MCF 10A (cell line): ENCODE measurements around the gene MTG1. TPM values are rescaled to one million over a fixed set of nuclear protein-coding genes. Genes with fewer than 3 reads are reported as not detected.
A peak's percentile ranks its signal among the peaks of the same experiment; 100 is the strongest.

Experiments
- BruUV-seq: library from RNA; stranded (reverse); fragments of 400-500 nt; replicated peaks from 2 replicates; lab custom pipeline; 2021; lab: Mats Ljungman, UMichigan
- CTCF ChIA-PET: fragments of 300-600 bp; sonication (Branson Sonifier 250); formaldehyde crosslinking; extraction: SDS; loops from one replicate; lab custom pipeline; 2021; ENCODE audit warnings: antibody characterized with exemption, inconsistent platforms; lab: Yijun Ruan, JAX
- POLR2A ChIA-PET: fragments of 300-600, 350-650 bp; sonication (Branson Sonifier 250); formaldehyde crosslinking; extraction: SDS; loops from one replicate; lab custom pipeline; 2020; ENCODE audit warnings: antibody characterized with exemption, inconsistent platforms; lab: Yijun Ruan, JAX
- DNase-seq: peaks from one replicate; pipeline ENCODE4 v3.0.0-alpha.2; 2018; ENCODE audit not compliant: unreplicated experiment
- H3K27ac Mint-ChIP-seq: one replicate; pipeline ENCODE4 v1.8.0; 2022; ENCODE audit warnings: mild to moderate bottlenecking, low read depth, mixed read lengths; ENCODE audit not compliant: unreplicated experiment
- H3K27me3 Mint-ChIP-seq: one replicate; pipeline ENCODE4 v1.8.0; 2022; ENCODE audit warnings: mixed read lengths; ENCODE audit not compliant: insufficient read depth, unreplicated experiment
- H3K36me3 Mint-ChIP-seq: one replicate; pipeline ENCODE4 v1.8.0; 2022; ENCODE audit warnings: mild to moderate bottlenecking, moderate library complexity, mixed read lengths; ENCODE audit not compliant: insufficient read depth, unreplicated experiment
- H3K4me1 Mint-ChIP-seq: one replicate; pipeline ENCODE4 v1.8.0; 2022; ENCODE audit warnings: mixed read lengths; ENCODE audit not compliant: insufficient read depth, unreplicated experiment
- H3K4me3 Mint-ChIP-seq: one replicate; pipeline ENCODE4 v1.8.0; 2022; ENCODE audit warnings: mild to moderate bottlenecking, moderate library complexity, mixed read lengths; ENCODE audit not compliant: unreplicated experiment
- H3K9me3 Mint-ChIP-seq: one replicate; pipeline ENCODE4 v1.8.0; 2022; ENCODE audit warnings: mixed read lengths; ENCODE audit not compliant: unreplicated experiment
- intact Hi-C: fragments of 100-400 bp; cut with micrococcal nuclease; formaldehyde crosslinking; loops from 2 replicates; pipeline ENCODE4 v1.14.1; 2022
- total RNA-seq: library from RNA; stranded (reverse); gene quantifications from 2 replicates; pipeline ENCODE4 v1.2.3, GENCODE V29; 2022
- TF ChIP-seq, protein P1 (sequence below): fragments of 200-600 bp; IDR thresholded peaks from one replicate; pipeline ENCODE4 v1.8.0; 2022; ENCODE audit warnings: antibody characterized with exemption, mild to moderate bottlenecking; ENCODE audit not compliant: unreplicated experiment

Gene MTG1
- total RNA-seq, 1 experiment from 2014 or later = 71.6 TPM

DNA sequence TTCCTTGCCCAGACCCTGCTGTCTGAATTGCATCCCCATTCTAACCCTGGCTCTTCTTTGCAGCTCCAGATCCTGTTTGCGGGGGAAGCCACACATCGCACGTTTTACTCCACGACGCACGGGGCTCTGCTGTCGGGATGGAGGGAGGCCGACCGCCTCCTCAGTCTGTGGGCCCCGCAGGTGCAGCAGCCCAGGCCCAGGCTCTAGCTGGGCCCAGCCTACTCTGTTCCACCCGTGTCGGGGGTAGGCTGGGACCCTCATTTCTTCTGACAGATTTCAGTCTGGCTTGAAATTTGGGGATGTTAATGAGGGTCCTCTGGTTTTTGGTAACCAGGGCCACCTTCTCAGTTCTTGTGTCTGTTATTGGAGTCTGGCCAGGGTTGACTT is 2.7 kb upstream of the MTG1 start:
- Mint-ChIP-seq H3K4me1 (no peaks in the 10 kb centered on the region), H3K27ac (peak overlapping the region; percentile 35), H3K36me3 (no peaks in the 10 kb centered on the region), H3K27me3 (no peaks in the 10 kb centered on the region), H3K9me3 (no peaks in the 10 kb centered on the region), H3K4me3 (no peak overlapping the region)
- no peak for DNase-seq
- no TSS peak for BruUV-seq
- TF ChIP-seq, protein P1, sequence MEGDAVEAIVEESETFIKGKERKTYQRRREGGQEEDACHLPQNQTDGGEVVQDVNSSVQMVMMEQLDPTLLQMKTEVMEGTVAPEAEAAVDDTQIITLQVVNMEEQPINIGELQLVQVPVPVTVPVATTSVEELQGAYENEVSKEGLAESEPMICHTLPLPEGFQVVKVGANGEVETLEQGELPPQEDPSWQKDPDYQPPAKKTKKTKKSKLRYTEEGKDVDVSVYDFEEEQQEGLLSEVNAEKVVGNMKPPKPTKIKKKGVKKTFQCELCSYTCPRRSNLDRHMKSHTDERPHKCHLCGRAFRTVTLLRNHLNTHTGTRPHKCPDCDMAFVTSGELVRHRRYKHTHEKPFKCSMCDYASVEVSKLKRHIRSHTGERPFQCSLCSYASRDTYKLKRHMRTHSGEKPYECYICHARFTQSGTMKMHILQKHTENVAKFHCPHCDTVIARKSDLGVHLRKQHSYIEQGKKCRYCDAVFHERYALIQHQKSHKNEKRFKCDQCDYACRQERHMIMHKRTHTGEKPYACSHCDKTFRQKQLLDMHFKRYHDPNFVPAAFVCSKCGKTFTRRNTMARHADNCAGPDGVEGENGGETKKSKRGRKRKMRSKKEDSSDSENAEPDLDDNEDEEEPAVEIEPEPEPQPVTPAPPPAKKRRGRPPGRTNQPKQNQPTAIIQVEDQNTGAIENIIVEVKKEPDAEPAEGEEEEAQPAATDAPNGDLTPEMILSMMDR = no peak
- intact Hi-C loops = loop anchor here (10.0 kb wide), 1 partner anchor 66 kb away; no protein-coding TSS in a partner anchor
- CTCF ChIA-PET = interaction anchor here (0.9 kb wide), 1 partner anchor 61 kb away, joined by 4 read pairs; no protein-coding TSS in a partner anchor
- POLR2A ChIA-PET = interaction anchor here (1.1 to 3.3 kb wide), 3 partner anchors 13 to 83 kb away, joined by 3 to 9 read pairs (median 5); partner anchors contain the start of gene ECHS1

DNA sequence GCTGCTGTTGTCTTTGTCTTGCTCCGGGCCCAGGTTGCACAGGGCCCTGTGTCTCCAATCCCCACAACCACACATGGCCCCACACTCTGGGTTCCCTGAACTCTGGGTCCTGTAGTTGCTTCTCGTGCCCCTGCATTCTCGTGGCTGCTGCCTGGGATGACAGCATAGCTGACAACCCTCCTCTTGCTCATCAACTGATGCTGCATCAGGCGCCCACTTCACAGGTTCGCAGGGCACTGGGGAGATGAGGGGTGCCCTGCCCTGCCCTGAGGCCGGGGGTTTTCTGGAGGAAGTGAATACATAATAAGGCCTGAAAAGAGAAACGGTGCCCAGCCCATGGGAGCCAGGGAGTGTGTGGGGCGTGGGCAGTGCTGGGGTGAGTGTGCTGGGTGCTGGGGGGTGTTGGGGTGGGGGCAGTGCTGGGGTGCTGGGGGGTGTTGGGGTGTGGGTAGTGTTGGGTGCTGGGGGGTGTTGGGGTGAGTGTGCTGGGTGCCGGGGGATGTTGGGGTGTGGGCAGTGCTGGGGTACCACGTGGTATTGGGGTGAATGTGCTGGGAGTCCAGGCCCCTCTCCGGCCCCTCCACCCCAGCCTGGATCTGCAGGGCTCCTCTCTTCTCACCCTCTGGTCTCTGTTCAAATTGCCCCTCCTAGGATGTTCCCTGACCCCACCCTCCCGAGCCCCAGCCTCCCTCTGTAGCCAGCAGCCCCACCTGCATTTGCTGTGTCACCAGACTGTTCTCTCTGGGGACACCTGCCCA is 2.0 kb upstream of the MTG1 start:
- POLR2A ChIA-PET = interaction anchor here (3.3 kb wide), 1 partner anchor 19 kb away, joined by 9 read pairs; the partner anchor contains the start of gene ECHS1
- H3K9me3 Mint-ChIP-seq = no peaks in the 10 kb centered on the region
- DNase-seq = no peak
- H3K4me1 Mint-ChIP-seq = no peaks in the 10 kb centered on the region
- H3K4me3 Mint-ChIP-seq = no peak overlapping the region
- H3K36me3 Mint-ChIP-seq = peaks cover under 1% of the 10 kb centered on the region
- no peak overlapping the region for H3K27ac Mint-ChIP-seq
- H3K27me3 Mint-ChIP-seq = no peaks in the 10 kb centered on the region
- BruUV-seq = no TSS peak
- CTCF ChIA-PET = interaction anchor here (0.9 kb wide), 1 partner anchor 62 kb away, joined by 4 read pairs; no protein-coding TSS in a partner anchor
- TF ChIP-seq, protein P1 = no peak
- intact Hi-C loops = loop anchor here (10.0 kb wide), 1 partner anchor 67 kb away; no protein-coding TSS in a partner anchor

DNA sequence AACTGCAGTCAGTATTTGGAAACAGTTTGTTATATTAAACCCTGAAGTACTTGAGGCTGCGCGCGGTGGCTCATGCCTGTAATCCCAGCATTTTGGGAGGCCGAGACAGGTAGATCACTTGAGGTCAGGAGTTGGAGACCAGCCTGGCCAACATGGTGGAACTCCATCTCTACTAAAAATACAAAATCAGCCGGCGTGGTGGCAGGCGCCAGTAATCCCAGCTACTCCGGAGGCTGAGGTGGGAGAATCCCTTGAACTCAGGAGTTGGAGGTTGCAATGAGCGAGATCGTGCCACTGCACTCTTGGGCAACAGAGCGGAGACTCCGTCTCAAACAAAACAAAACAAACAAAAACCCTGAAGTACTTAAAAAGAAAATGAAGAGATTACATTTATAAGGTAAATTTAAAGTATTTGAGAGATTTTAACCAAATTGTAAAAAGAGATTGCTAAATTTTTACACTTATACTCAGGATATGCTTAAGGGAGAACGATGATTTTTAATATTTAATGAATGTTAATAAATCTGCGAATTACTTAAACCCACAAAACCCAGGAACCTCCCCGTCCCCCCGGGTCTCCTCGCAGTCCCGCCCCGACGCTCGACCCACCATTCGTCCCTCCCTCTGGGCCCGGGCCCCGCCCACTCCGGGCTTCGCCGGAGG is 425 bp upstream of the MTG1 start:
- DNase-seq = no peak
- Mint-ChIP-seq H3K9me3 (no peaks in the 10 kb centered on the region), H3K27me3 (no peaks in the 10 kb centered on the region), H3K36me3 (peaks cover 15% of the 10 kb centered on the region), H3K27ac (peak overlapping the region; percentile 95), H3K4me3 (peak overlapping the region; percentile 90), H3K4me1 (no peaks in the 10 kb centered on the region)
- TF ChIP-seq, protein P1 = no peak
- intact Hi-C loops = loop anchor here (10.0 kb wide), 1 partner anchor 69 kb away; no protein-coding TSS in a partner anchor
- ChIA-PET CTCF (interaction anchor here (0.7 kb wide), 1 partner anchor 70 kb away, joined by 3 read pairs; no protein-coding TSS in a partner anchor), POLR2A (interaction anchor here (0.7 to 3.3 kb wide), 6 partner anchors 8 to 20 kb away, joined by 3 to 11 read pairs (median 6); partner anchors contain the start of genes ECHS1 and PAOX)
- BruUV-seq = no TSS peak

DNA sequence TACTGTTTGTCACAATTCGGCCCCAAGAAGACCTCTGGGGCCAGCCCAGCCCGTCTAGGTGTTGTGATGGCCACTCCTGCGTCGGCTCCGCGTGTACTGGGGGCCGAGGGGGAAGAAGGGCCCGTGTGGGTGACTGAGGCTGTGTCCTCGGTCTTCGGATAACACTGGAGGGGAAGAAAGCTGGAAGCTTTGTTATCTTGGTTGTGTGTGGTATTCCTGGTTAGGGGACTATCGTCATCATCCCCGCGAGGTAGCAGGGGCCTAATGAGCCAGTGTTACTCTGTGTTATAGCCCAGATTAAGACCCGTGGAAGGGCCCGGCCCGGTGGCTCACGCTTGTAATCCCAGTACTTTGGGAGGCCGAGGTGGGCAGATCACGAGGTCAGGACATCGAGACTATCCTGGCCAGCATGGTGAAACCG is 854 bp downstream of the MTG1 start:
- DNase-seq = no peak
- intact Hi-C loops = loop anchor here (10.0 kb wide), 1 partner anchor 70 kb away; no protein-coding TSS in a partner anchor
- Mint-ChIP-seq H3K4me3 (peak overlapping the region; percentile 90), H3K27me3 (no peaks in the 10 kb centered on the region), H3K36me3 (peaks cover 27% of the 10 kb centered on the region), H3K4me1 (no peaks in the 10 kb centered on the region), H3K27ac (peak overlapping the region; percentile 95), H3K9me3 (no peaks in the 10 kb centered on the region)
- CTCF ChIA-PET = interaction anchor here (0.6 kb wide), 2 partner anchors 12 to 160 kb away, joined by 3 read pairs; no protein-coding TSS in a partner anchor
- TF ChIP-seq, protein P1 = no peak
- BruUV-seq = TSS peak; percentile 32
- POLR2A ChIA-PET = interaction anchor here (1.0 to 2.3 kb wide), 3 partner anchors 10 to 136 kb away, joined by 3 to 11 read pairs (median 8); partner anchors contain the start of gene PAOX
